HFF-Myc (cell line): ENCODE data around the gene SHISAL1.

Experiments
- DNase-seq: peaks from one replicate; pipeline ENCODE4 v3.0.0-alpha.2; 2011; ENCODE audit warnings: low read depth; ENCODE audit errors: extremely low read depth
- H3K4me3 ChIP-seq: replicated peaks from 2 replicates; pipeline ENCODE4 v1.5.1; 2011; ENCODE audit warnings: low read depth, mild to moderate bottlenecking, control low read depth, low read length
- TF ChIP-seq, protein P1 (sequence below): IDR thresholded peaks from 2 replicates; pipeline ENCODE4 v1.5.1; 2012; ENCODE audit warnings: mild to moderate bottlenecking, low read depth, low read length, control low read depth; ENCODE audit errors: missing control alignments

Gene SHISAL1

GRCh38 chr22:44196241-44196640 is 116.5 kb downstream of the SHISAL1 start:
- H3K4me3 ChIP-seq = no peak overlapping the region
- TF ChIP-seq, protein P1, sequence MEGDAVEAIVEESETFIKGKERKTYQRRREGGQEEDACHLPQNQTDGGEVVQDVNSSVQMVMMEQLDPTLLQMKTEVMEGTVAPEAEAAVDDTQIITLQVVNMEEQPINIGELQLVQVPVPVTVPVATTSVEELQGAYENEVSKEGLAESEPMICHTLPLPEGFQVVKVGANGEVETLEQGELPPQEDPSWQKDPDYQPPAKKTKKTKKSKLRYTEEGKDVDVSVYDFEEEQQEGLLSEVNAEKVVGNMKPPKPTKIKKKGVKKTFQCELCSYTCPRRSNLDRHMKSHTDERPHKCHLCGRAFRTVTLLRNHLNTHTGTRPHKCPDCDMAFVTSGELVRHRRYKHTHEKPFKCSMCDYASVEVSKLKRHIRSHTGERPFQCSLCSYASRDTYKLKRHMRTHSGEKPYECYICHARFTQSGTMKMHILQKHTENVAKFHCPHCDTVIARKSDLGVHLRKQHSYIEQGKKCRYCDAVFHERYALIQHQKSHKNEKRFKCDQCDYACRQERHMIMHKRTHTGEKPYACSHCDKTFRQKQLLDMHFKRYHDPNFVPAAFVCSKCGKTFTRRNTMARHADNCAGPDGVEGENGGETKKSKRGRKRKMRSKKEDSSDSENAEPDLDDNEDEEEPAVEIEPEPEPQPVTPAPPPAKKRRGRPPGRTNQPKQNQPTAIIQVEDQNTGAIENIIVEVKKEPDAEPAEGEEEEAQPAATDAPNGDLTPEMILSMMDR = no peak
- no peak for DNase-seq

- TF ChIP-seq, protein P1 = no peak
- no peak for DNase-seq
These were observed 117.4 kb downstream of the SHISAL1 start for GRCh38 chr22:44195189-44195871.

GRCh38 chr22:44194569-44194968 is 118.2 kb downstream of the SHISAL1 start:
- no peak for DNase-seq
- TF ChIP-seq, protein P1 = no peak
- no peak overlapping the region for H3K4me3 ChIP-seq

More at GRCh38 chr22:44195189-44195871, 117.4 kb downstream of the SHISAL1 start:
- no peak overlapping the region for H3K4me3 ChIP-seq
